H1 (cell line): Measurements from ENCODE around the gene SPG11. TPM values are rescaled to one million over a fixed set of nuclear protein-coding genes. Genes with fewer than 3 reads are reported as not detected.

Experiments used
- CTCF ChIA-PET: fragments of 300-600 bp; sonication (Branson Sonifier 250); formaldehyde crosslinking; loops from one replicate; lab custom pipeline; 2021; ENCODE audit not compliant: partially characterized antibody; lab: Charles Lee
- POLR2A ChIA-PET: fragments of 300-600 bp; sonication (Branson Sonifier 250); formaldehyde crosslinking; loops from one replicate; lab custom pipeline; 2021; ENCODE audit warnings: inconsistent platforms; ENCODE audit not compliant: partially characterized antibody; lab: Charles Lee
- DNase-seq, 2 experiments: peaks; one replicate each; pipeline versions ENCODE4 v3.0.0 to v3.0.0-alpha.2; 2010 to 2022; ENCODE audit warnings: low spot score in 2 of 2, low read depth in 1 of 2, mixed read lengths in 1 of 2
- FAIRE-seq: peaks from 2 replicates; lab custom pipeline; 2011; peaks lifted over from hg19 to GRCh38; lab: Jason Lieb, UNC
- H2AFZ ChIP-seq: 2 replicates; pipeline ENCODE4 v1.8.1; 2012; ENCODE audit warnings: low read length, inconsistent platforms
- H2AK5ac ChIP-seq: 2 replicates; pipeline ENCODE4 v1.6.1; 2013; ENCODE audit warnings: low read depth, low read length
- H2BK120ac ChIP-seq: replicated peaks from 2 replicates; pipeline ENCODE3; 2013; ENCODE audit warnings: low read depth, low read length, inconsistent platforms
- H2BK12ac ChIP-seq: 2 replicates; pipeline ENCODE4 v1.6.1; 2013; ENCODE audit warnings: low read depth, low read length
- H2BK15ac ChIP-seq: 2 replicates; pipeline ENCODE4 v1.6.1; 2013; ENCODE audit warnings: low read length
- H2BK20ac ChIP-seq: 2 replicates; pipeline ENCODE4 v1.6.1; 2013; ENCODE audit warnings: low read length
- H2BK5ac ChIP-seq: 2 replicates; pipeline ENCODE4 v1.6.1; 2013; ENCODE audit warnings: low read depth, low read length
- H3K14ac ChIP-seq: 2 replicates; pipeline ENCODE4 v1.6.1; 2013; ENCODE audit warnings: inconsistent platforms; ENCODE audit not compliant: insufficient read length
- H3K18ac ChIP-seq: 2 replicates; pipeline ENCODE4 v1.6.1; 2013; ENCODE audit warnings: low read length; ENCODE audit errors: extremely low read depth
- H3K23ac ChIP-seq: 2 replicates; pipeline ENCODE4 v1.6.1; 2013; ENCODE audit warnings: inconsistent platforms; ENCODE audit not compliant: insufficient read length
- H3K23me2 ChIP-seq: 2 replicates; pipeline ENCODE4 v1.6.1; 2013; ENCODE audit warnings: low read depth, low read length
- H3K27ac ChIP-seq: 2 replicates; pipeline ENCODE4 v1.6.1; 2011; ENCODE audit warnings: low read depth, low read length, inconsistent platforms
- H3K27me3 ChIP-seq, 4 experiments: replicated peaks in 1 of 4; 1 replicate in 1 of 4; 2 replicates in 3 of 4; pipeline versions ENCODE4 v1.6.1 to v1.8.1; 2011 to 2013; ENCODE audit warnings: low read length in 3 of 4, mild to moderate bottlenecking in 3 of 4, inconsistent platforms in 2 of 4, mixed read lengths in 2 of 4, moderate library complexity in 1 of 4; ENCODE audit not compliant: control insufficient read depth in 3 of 4, insufficient read depth in 3 of 4; ENCODE audit errors: extremely low read depth in 1 of 4
- H3K36me3 ChIP-seq, 4 experiments: 2 replicates each; pipeline versions ENCODE4 v1.6.1 to v1.8.1; 2011 to 2013; ENCODE audit warnings: mild to moderate bottlenecking in 4 of 4, low read length in 3 of 4, moderate library complexity in 2 of 4, control low read depth in 1 of 4, inconsistent platforms in 1 of 4; ENCODE audit not compliant: insufficient read depth in 4 of 4, control insufficient read depth in 2 of 4
- H3K4ac ChIP-seq: replicated peaks from 2 replicates; pipeline ENCODE3; 2013; ENCODE audit warnings: low read length, low read depth, mixed read lengths, inconsistent platforms; ENCODE audit not compliant: insufficient read length
- H3K4me1 ChIP-seq, 4 experiments: replicated peaks in 1 of 4; 1 replicate in 1 of 4; 2 replicates in 3 of 4; pipeline versions ENCODE4 v1.6.1 to v1.8.1; 2011 to 2013; ENCODE audit warnings: low read length in 3 of 4, inconsistent platforms in 2 of 4, mixed read lengths in 1 of 4; ENCODE audit not compliant: insufficient read depth in 4 of 4, control insufficient read depth in 3 of 4
- H3K4me2 ChIP-seq, 2 experiments: 2 replicates each; pipeline versions ENCODE4 v1.6.1 to v1.8.1; 2011 to 2013; ENCODE audit warnings: low read depth in 2 of 2, low read length in 2 of 2, control low read depth in 1 of 2, inconsistent platforms in 1 of 2, mild to moderate bottlenecking in 1 of 2; ENCODE audit not compliant: insufficient read depth in 1 of 2
- H3K4me3 ChIP-seq, 4 experiments: fragments of 200-600, 300-600 bp in 1 of 4; sonication (generic), shearing (Covaris generic), sonication (Bioruptor Twin) in 1 of 4; 2 replicates each; pipeline versions ENCODE4 v1.5.1 to v1.8.1; 2011 to 2016; ENCODE audit warnings: low read length in 4 of 4, low read depth in 3 of 4, control low read depth in 2 of 4, inconsistent platforms in 2 of 4, mild to moderate bottlenecking in 2 of 4, mixed read lengths in 1 of 4, moderate library complexity in 1 of 4; ENCODE audit not compliant: insufficient read depth in 2 of 4; ENCODE audit errors: extremely low read depth in 1 of 4
- H3K56ac ChIP-seq: replicated peaks from 2 replicates; pipeline ENCODE3; 2013; ENCODE audit warnings: low read depth, mild to moderate bottlenecking, mixed read lengths, low read length, inconsistent platforms; ENCODE audit not compliant: insufficient read length
- H3K79me1 ChIP-seq: 2 replicates; pipeline ENCODE4 v1.6.1; 2013; ENCODE audit warnings: low read depth, low read length, control low read depth
- H3K79me2 ChIP-seq, 2 experiments: 2 replicates each; pipeline versions ENCODE4 v1.6.1 to v1.8.1; 2012 to 2013; ENCODE audit warnings: low read length in 2 of 2, mild to moderate bottlenecking in 2 of 2, inconsistent platforms in 1 of 2; ENCODE audit not compliant: insufficient read depth in 2 of 2, control insufficient read depth in 1 of 2
- H3K9ac ChIP-seq, 4 experiments: replicated peaks in 1 of 4; 1 replicate in 1 of 4; 2 replicates in 3 of 4; pipeline versions ENCODE4 v1.6.1 to v1.8.1; 2011 to 2013; ENCODE audit warnings: low read depth in 3 of 4, low read length in 3 of 4, control low read depth in 2 of 4, mild to moderate bottlenecking in 2 of 4, moderate library complexity in 2 of 4, inconsistent platforms in 1 of 4; ENCODE audit errors: extremely low read depth in 1 of 4
- H3K9me3 ChIP-seq, 2 experiments: 2 replicates each; pipeline versions ENCODE4 v1.6.1 to v1.8.1; 2012 to 2013; ENCODE audit warnings: mild to moderate bottlenecking in 2 of 2, moderate library complexity in 2 of 2, control low read depth in 1 of 2, inconsistent platforms in 1 of 2, low read depth in 1 of 2, low read length in 1 of 2, mixed read lengths in 1 of 2; ENCODE audit not compliant: insufficient read depth in 2 of 2
- H4K20me1 ChIP-seq, 2 experiments: replicated peaks in 1 of 2; 2 replicates each; pipeline versions ENCODE3 to v1.8.1; 2011 to 2013; ENCODE audit warnings: inconsistent platforms in 2 of 2, low read length in 2 of 2, mild to moderate bottlenecking in 1 of 2; ENCODE audit not compliant: insufficient read depth in 2 of 2, control insufficient read depth in 1 of 2
- H4K5ac ChIP-seq: 2 replicates; pipeline ENCODE4 v1.6.1; 2013; ENCODE audit warnings: low read length, low read depth, mixed read lengths, inconsistent platforms; ENCODE audit not compliant: insufficient read length
- H4K8ac ChIP-seq: 2 replicates; pipeline ENCODE4 v1.8.0; 2013; ENCODE audit warnings: mild to moderate bottlenecking, moderate library complexity, low read length, inconsistent platforms; ENCODE audit not compliant: insufficient read depth; ENCODE audit errors: extremely low read depth
- H4K91ac ChIP-seq: replicated peaks from 2 replicates; pipeline ENCODE3; 2013; ENCODE audit warnings: low read length, mixed read lengths, inconsistent platforms; ENCODE audit not compliant: insufficient read length
- FOSL1 ChIP-seq: IDR thresholded peaks from 2 replicates; pipeline ENCODE4 v1.6.1; 2011; ENCODE audit warnings: mild to moderate bottlenecking, low read depth, low read length, moderate library complexity; ENCODE audit not compliant: insufficient read depth
- WGBS, 2 experiments: shearing (Covaris generic) in 1 of 2; methylation state at CpG; one replicate each; pipeline versions ENCODE4 v1.1.6 to v1.1.7; 2013 to 2015; ENCODE audit warnings: low lambda C conversion rate in 2 of 2, mixed read lengths in 2 of 2, inconsistent platforms in 1 of 2, low coverage in 1 of 2, missing lambda C conversion rate in 1 of 2; ENCODE audit not compliant: insufficient replicate concordance in 2 of 2, insufficient coverage in 1 of 2, insufficient read length in 1 of 2; ENCODE audit errors: extremely low coverage in 1 of 2, missing lambda C conversion rate in 1 of 2; 5-methylcytosine and 5-hydroxymethylcytosine counted together
- polyA plus RNA-seq, 7 experiments: library from polyadenylated mRNA; depleted of rRNA in 3 of 7; stranded (reverse) in 5 of 7; unstranded in 2 of 7; fragments of >200 nt in 5 of 7; fragments of 200-250 nt in 2 of 7; gene quantifications; 1 replicate in 5 of 7; 2 replicates in 1 of 7; 4 replicates in 1 of 7; pipeline versions ENCODE4 v1.2.1 to v1.2.3, GENCODE V29; 2011 to 2013; ENCODE audit warnings: missing spikeins in 2 of 7, mixed read lengths in 2 of 7
- total RNA-seq: library from RNA; stranded (reverse); fragmentation: NEBNext Ultra II Directional; extraction: Animal tissue kit (Norgen Biotek cat#: 25700); gene quantifications from 2 replicates; pipeline ENCODE4 v1.2.1, GENCODE V29; 2021

SPG11 gene
- total and polyA plus RNA-seq, 2 of the 8 experiments (the other 6 are each of a cell fraction or from before 2014, with no cell fraction given): 37.1 to 38.6 TPM

DNA sequence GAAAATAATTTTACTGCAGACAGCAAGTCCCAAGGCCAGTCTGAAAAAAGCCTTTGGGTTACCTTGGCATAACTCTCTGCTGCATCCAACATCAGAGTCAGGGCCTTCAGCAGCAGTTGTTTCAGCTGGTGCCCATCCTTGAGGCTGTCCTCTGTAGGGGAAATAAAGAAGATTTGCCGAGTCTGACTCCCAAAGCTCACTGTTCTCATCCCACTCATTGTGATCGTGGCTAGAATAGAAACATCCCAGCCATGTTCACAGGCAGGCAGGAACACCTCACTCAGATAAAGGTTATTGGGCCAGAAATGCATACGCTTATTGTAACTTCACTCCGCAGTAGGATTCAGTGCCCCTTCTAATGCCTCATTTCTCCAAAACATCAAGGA lies 97.3 kb downstream of the SPG11 start:
- Histone ChIP-seq H3K56ac (no peak overlapping the region), H3K23me2 (no peaks in the 10 kb centered on the region), H2BK12ac (no peak overlapping the region), H2BK120ac (no peak overlapping the region), H3K27ac (no peak overlapping the region; the same call in 1 of the 2 replicates), H3K4me2 (no peak overlapping the region), H3K9me3 (peaks cover 16 to 20% of the 10 kb centered on the region in 2 experiments), H3K4me3 (no peak overlapping the region), H3K79me2 (no peaks in the 10 kb centered on the region), H4K20me1 (peaks cover 0 to 2% of the 10 kb centered on the region in 2 experiments), H3K36me3 (peaks cover 25 to 71% (median 51%) of the 10 kb centered on the region in 4 experiments), H4K8ac (no peak overlapping the region), H4K5ac (no peak overlapping the region), H2AK5ac (no peak overlapping the region), H2BK20ac (no peak overlapping the region), H3K27me3 (no peaks in the 10 kb centered on the region), H3K4ac (no peak overlapping the region), H4K91ac (no peak overlapping the region), H3K14ac (no peak overlapping the region), H3K9ac (no peak overlapping the region; a peak in 1 of 7 replicates), H3K18ac (no peak overlapping the region), H2BK5ac (no peak overlapping the region), H2BK15ac (no peak overlapping the region), H3K23ac (no peak overlapping the region), H2AFZ (no peak overlapping the region), H3K4me1 (no peaks in the 10 kb centered on the region), H3K79me1 (no peaks in the 10 kb centered on the region)
- 92% methylated on average over 4 of the region's 4 CpGs; no CpG with 5 or more reads in 1 of the 2 experiments for WGBS, 2 experiments
- DNase-seq (no peak), FAIRE-seq (no peak)
- POLR2A ChIA-PET: interaction anchor here (0.7 to 1.4 kb wide), 2 partner anchors 9 to 29 kb away, joined by 4 to 6 read pairs; partner anchors contain the start of gene EIF3J
- TF ChIP-seq FOSL1: no peak
- CTCF ChIA-PET: no interaction called here
